Vagina (tissue), 2 donors: ENCODE results near the gene RNF8.
"Not testable (repeated sequence)": the region's sequence is repeated elsewhere in the genome, so short reads cannot be mapped to it uniquely, and the experiment has no call there.

Experiments
- CTCF ChIP-seq, 3 experiments: fragments of 450-650 bp in 2 of 3; fragments of 200-600 bp in 1 of 3; sonication (generic) in 1 of 3; IDR thresholded peaks; one replicate each; pipeline ENCODE4 v1.5.1; 2017 to 2019; ENCODE audit warnings: antibody characterized with exemption in 3 of 3, mild to moderate bottlenecking in 2 of 3, moderate library complexity in 2 of 3
- POLR2A ChIP-seq, 2 donors: fragments of 450-650 bp; IDR thresholded peaks; one replicate each; pipeline ENCODE4 v1.6.1; 2017; ENCODE audit warnings: antibody characterized with exemption in 2 of 2, mild to moderate bottlenecking in 2 of 2, moderate library complexity in 2 of 2
- POLR2AphosphoS5 ChIP-seq, 2 donors: sonication (generic); formaldehyde crosslinking; IDR thresholded peaks; one replicate each; pipeline ENCODE4 v1.9.0; 2017; ENCODE audit warnings: antibody characterized with exemption in 2 of 2, mild to moderate bottlenecking in 2 of 2, low read depth in 1 of 2; ENCODE audit not compliant: insufficient read depth in 1 of 2

- TF ChIP-seq CTCF (IDR thresholded peaks at IDR 0.05); POLR2A (IDR thresholded peaks at IDR 0.05); POLR2AphosphoS5 (IDR thresholded peaks at IDR 0.05; ENCODE audit: insufficient read depth in 1 of 2, low read depth in 1 of 2): not testable (repeated sequence)
Measured at GRCh38 chr6:37330345-37330744, 23.4 kb upstream of the RNF8 start.
